NCI-H1048 (cell line): ENCODE results near the gene HSPBAP1.
"Not testable (repeated sequence)": the region's sequence is repeated elsewhere in the genome, so short reads cannot be mapped to it uniquely, and the experiment has no call there.

Source experiments
- DNase-seq: peaks from one replicate; lab custom pipeline; 2025; lab: John Stamatoyannopoulos, UW

HSPBAP1 gene

GRCh38 chr3:122784436-122784835 is 9.2 kb downstream of the HSPBAP1 start:
- no peak for DNase-seq

DNA sequence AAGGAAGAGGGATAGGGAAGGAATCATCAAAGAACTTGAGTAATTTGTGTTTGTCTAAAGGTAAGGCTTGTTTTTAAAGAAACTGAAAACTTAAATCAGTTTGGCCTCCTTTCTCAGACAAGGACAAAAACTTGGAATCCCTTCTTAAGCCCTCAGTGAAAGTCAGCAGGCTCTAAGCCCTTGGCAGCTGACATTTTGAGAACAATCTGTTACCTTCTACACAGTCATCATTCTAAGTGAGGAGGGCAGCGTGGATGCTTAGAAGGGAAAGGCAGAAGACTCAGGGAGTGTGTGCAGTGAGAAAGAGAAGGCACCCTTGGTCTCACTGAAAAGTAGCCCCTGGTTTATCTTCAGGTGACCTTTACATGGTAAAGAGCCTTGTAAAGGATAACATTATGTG is 10.8 kb downstream of the HSPBAP1 start:
- no peak for DNase-seq

- no peak for DNase-seq
These were observed 16.1 kb downstream of the HSPBAP1 start for GRCh38 chr3:122777563-122777962.

- DNase-seq, result no peak
These were observed 16.8 kb downstream of the HSPBAP1 start for GRCh38 chr3:122776675-122777468.

DNA sequence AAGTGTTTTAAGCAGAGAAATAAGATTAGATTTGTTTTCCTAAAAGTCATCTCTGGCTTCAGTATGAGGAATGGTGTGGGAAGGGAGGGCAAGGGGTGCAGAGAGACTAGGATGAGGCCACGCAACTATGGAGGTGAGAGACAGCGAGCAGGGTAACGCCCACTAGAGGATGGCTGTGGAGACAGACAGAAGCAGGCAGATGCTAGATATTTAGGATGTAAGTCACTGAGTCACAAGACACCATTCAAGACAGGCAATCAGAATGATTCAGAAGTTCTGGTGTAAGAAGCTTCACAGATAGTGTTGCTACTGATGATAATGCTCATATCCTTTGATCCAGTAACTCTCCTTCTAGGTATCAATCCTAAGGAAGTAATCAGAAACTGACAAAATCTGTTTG is 19.1 kb downstream of the HSPBAP1 start:
- no peak for DNase-seq

GRCh38 chr3:122773944-122774509 is 19.6 kb downstream of the HSPBAP1 start:
- DNase-seq, result no peak

DNA sequence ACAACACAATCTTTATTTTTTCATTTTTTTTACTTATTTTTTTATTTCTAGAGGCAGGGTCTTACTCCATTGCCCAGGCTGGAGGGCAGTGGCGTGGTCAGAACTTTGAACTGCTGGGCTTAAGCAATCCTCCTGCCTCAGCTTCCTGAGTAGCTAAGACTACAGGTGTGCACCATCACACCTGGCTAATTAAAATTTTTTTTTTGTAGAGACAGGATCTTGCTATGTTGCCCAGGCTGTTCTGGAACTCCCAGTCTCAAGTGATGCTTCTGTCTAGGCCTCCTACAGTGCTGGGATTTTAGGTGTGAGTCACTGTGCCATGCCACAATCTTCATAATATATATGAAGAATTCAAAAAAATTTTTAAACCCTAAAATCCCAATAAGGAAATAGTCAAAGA is 20.8 kb downstream of the HSPBAP1 start:
- DNase-seq, result no peak

- no peak for DNase-seq
These were observed 23.0 kb downstream of the HSPBAP1 start for GRCh38 chr3:122770521-122771202.

- DNase-seq, result no peak
These were observed 25.9 kb downstream of the HSPBAP1 start for GRCh38 chr3:122767540-122768372.

DNA sequence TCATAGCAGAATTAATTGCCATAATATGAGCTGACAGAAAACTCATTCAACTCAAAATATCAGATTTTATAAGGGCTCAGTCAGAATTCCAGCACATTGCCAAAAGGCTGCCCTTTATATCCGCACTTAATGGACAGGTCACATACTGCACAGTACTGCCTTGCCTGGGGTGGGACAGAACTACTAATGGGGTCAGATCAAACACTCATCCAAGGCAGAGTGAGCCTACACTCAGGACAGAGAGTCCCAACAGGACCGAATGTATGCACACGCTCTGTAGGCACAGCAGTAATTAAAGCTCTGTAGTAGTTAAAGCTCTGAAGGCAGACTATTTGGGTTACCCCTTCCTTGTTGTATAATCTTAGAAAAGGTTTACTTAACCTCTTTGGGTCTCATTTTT is 27.2 kb downstream of the HSPBAP1 start:
- no peak for DNase-seq

- no peak for DNase-seq
These were observed 33.0 kb downstream of the HSPBAP1 start for GRCh38 chr3:122760453-122761271.

GRCh38 chr3:122758877-122759560 is 34.6 kb downstream of the HSPBAP1 start:
- no peak for DNase-seq

DNA sequence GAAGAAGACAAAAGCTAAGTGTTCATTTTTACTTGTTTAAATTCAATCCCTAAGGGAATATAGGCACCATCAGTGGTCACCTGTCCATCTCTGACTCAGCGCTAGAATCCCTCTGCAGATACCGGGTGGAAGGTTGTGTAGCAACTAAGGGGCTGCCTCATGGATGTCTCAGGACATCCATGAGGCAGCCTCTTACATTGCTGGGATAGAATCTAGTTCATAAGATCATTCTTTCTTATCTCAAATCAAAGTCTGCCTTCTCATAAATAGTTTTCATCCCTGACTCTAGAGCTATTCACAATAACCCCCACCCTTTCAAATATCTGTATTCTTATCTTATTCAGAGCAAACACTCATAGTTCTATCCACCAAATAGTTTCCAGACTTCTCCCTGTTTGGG is 38.1 kb downstream of the HSPBAP1 start:
- no peak for DNase-seq

DNA sequence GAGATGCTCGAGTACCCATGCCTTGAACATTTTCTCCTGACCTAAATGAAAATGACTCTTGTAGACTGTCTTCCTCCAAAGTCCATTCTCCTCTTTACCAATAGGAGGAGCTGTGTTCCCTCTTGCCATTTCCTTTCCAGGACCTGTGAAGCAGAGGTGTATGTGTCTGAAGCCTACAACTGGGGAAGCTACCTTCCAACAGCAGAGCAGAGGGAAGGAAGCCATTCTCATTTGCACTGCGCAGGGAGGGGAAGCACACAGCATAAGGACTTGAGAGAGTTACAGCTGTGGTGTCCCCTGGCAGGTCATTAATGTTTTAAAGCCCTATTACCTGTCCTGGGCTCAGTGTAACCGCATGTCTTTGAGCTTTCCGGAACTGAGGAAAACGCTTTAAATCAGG is 38.7 kb downstream of the HSPBAP1 start:
- no peak for DNase-seq

DNA sequence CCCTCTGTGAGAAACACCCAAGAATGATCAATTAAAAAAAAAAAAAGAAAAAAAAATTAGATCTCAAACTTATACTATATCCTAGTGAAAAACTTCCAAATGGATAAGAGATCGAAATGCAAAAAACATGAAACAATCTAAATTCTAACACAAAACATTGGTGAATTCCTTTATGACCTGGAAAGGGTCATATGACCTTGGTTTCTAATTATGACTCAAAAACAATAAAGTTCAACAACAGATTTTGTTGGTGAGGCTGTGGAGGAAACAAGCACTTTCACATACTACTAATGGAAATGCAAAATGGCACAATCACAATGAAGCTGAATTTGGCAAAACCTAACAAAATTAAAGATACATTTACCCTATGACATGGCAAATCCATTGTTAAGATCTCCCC is 45.3 kb downstream of the HSPBAP1 start:
- DNase-seq, result no peak

DNA sequence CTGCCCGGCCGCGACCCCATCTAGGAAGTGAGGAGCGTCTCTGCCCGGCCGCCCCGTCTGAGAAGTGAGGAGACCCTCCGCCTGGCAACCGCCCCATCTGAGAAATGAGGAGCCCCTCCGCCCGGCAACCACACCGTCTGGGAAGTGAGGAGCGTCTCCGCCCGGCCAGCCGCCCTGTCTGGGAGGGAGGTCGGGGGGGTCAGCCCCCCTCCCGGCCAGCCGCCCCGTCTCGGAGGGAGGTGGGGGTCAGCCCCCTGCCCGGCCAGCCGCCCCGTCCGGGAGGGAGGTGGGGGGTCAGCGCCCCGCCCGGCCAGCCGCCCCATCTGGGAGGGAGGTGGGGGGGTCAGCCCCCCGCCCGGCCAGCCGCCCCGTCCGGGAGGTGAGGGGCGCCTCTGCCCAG is 46.3 kb downstream of the HSPBAP1 start:
- not testable (repeated sequence) for DNase-seq

DNA sequence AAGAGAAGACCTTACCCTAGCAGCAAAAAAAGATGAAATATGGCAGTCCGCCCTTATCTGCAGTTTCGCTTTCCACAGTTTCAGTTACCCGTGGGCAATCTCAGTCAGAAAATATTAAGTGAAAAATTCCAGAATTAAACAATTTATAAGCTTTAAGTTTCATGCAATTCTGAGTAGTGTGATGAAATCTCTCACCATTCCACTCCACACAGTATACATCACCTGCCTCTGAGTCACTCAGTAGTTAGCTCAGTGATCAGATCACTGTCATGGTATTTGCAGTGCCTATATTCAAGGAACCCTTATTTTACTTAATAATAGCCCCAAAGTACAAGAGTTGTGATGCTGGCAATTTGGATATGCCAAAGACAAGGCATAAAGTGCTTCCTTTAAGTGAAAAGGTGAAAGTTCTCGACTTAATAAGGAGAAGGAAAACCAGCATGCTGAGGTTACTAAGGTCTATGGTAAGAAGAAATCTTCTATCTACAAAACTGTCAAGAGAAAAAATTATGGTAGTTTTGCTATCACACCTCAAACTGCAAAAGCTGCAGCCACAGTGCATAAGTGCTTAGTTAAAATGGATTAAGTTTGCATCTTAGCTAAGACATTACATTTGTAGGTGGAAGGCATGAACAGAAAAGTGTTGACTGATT is 48.1 kb downstream of the HSPBAP1 start:
- DNase-seq, result no peak

DNA sequence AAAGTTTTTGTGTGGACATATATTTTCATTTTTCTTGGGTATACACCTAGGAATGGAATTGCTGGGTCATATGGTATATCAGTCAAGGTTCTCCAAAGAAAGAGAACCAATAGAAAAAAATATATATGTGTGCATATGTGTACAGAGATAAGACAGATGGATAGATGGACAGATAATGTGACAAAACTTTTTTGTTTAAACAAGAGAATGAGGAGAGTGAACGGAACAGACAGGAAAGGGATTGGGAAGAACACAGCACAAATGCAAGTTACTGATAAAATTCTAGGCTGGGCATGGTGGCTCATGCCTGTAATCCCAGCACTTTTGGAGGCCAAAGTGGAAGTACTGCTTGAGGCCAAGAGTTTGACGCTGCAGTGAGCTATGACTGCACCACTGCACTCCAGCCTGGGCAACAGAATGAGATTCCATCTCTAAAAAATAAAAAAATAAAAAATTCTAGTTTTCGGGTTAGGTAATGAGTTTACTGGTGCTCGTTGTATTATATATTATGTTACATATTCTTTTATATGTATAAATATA is 50.0 kb downstream of the HSPBAP1 start:
- DNase-seq, result no peak

GRCh38 chr3:122742234-122742633 is 51.4 kb downstream of the HSPBAP1 start:
- DNase-seq, result no peak

GRCh38 chr3:122739172-122739571 is 54.5 kb downstream of the HSPBAP1 start:
- no peak for DNase-seq
